IMR-90 (cell line): ENCODE results near the gene LOX. TPM values are rescaled to one million over a fixed set of nuclear protein-coding genes. Genes with fewer than 3 reads are reported as not detected.

ENCODE experiments used
- ATAC-seq: fragments of 200-7000 bp; cut with Tn5 transposase; 2 replicates; pipeline ENCODE4 v1.9.1; 2020; ENCODE audit warnings: low read depth, mild to moderate bottlenecking, moderate library complexity
- BruUV-seq: library from RNA; stranded (reverse); fragments of 400-500 nt; replicated peaks from 2 replicates; lab custom pipeline; 2021; lab: Mats Ljungman, UMichigan
- CTCF ChIA-PET: fragments of 300-600 bp; formaldehyde crosslinking; extraction: SDS; loops from one replicate; lab custom pipeline; 2021; ENCODE audit warnings: antibody characterized with exemption; lab: Yijun Ruan, JAX
- POLR2A ChIA-PET: fragments of 300-600 bp; sonication (Branson Sonifier 250); formaldehyde crosslinking; loops from one replicate; lab custom pipeline; 2022; ENCODE audit warnings: antibody characterized with exemption; ENCODE audit not compliant: unreplicated experiment; lab: Charles Lee
- DNase-seq: peaks from one replicate; pipeline ENCODE4 v3.0.0; 2013
- H2AFZ ChIP-seq: replicated peaks from 2 replicates; pipeline ENCODE3; 2013; ENCODE audit warnings: low read length, mild to moderate bottlenecking; ENCODE audit not compliant: poor library complexity
- H2AK5ac ChIP-seq: 2 replicates; pipeline ENCODE4 v1.6.1; 2013; ENCODE audit warnings: low read depth, low read length, inconsistent platforms
- H2AK9ac ChIP-seq: replicated peaks from 2 replicates; pipeline ENCODE3; 2013; ENCODE audit warnings: mild to moderate bottlenecking, low read depth, low read length, moderate library complexity; ENCODE audit not compliant: poor library complexity
- H2BK120ac ChIP-seq: 2 replicates; pipeline ENCODE4 v1.6.1; 2013; ENCODE audit warnings: low read depth, low read length, inconsistent platforms
- H2BK15ac ChIP-seq: 3 replicates; pipeline ENCODE4 v1.6.1; 2013; ENCODE audit warnings: low read depth, low read length, inconsistent platforms
- H2BK20ac ChIP-seq: 2 replicates; pipeline ENCODE4 v1.6.1; 2013; ENCODE audit warnings: low read depth, mild to moderate bottlenecking, inconsistent platforms, low read length, moderate library complexity
- H2BK5ac ChIP-seq: 2 replicates; pipeline ENCODE4 v1.6.1; 2013; ENCODE audit warnings: mild to moderate bottlenecking, low read depth, low read length, inconsistent platforms; ENCODE audit not compliant: poor library complexity, severe bottlenecking
- H3K14ac ChIP-seq: replicated peaks from 2 replicates; pipeline ENCODE4 v1.6.1; 2013; ENCODE audit warnings: low read depth, low read length, inconsistent platforms
- H3K18ac ChIP-seq: 2 replicates; pipeline ENCODE4 v1.6.1; 2013; ENCODE audit warnings: low read depth, low read length, control low read depth
- H3K23ac ChIP-seq: 2 replicates; pipeline ENCODE4 v1.6.1; 2013; ENCODE audit warnings: low read depth, low read length, inconsistent platforms
- H3K27ac ChIP-seq: 2 replicates; pipeline ENCODE4 v1.5.1; 2013; ENCODE audit warnings: mild to moderate bottlenecking, control low read depth, low read length; ENCODE audit not compliant: insufficient read depth
- H3K27me3 ChIP-seq: 2 replicates; pipeline ENCODE4 v1.6.1; 2013; ENCODE audit warnings: low read length; ENCODE audit not compliant: control insufficient read depth, insufficient read depth
- H3K36me3 ChIP-seq: 2 replicates; pipeline ENCODE4 v1.6.1; 2013; ENCODE audit warnings: low read length, mixed read lengths; ENCODE audit not compliant: control insufficient read depth, insufficient read depth
- H3K4ac ChIP-seq: 2 replicates; pipeline ENCODE4 v1.6.1; 2013; ENCODE audit warnings: low read depth, low read length, inconsistent platforms
- H3K4me1 ChIP-seq: 2 replicates; pipeline ENCODE4 v1.6.1; 2013; ENCODE audit warnings: low read length, mixed read lengths; ENCODE audit not compliant: control insufficient read depth, insufficient read depth
- H3K4me2 ChIP-seq: 2 replicates; pipeline ENCODE4 v1.6.1; 2013; ENCODE audit warnings: low read depth, mild to moderate bottlenecking, control low read depth, low read length, moderate library complexity
- H3K4me3 ChIP-seq: 2 replicates; pipeline ENCODE4 v1.5.1; 2013; ENCODE audit warnings: low read depth, mild to moderate bottlenecking, control low read depth, low read length, moderate library complexity; ENCODE audit not compliant: insufficient read depth
- H3K56ac ChIP-seq: 2 replicates; pipeline ENCODE4 v1.6.1; 2013; ENCODE audit warnings: low read length, inconsistent platforms; ENCODE audit not compliant: insufficient read depth; ENCODE audit errors: extremely low read depth
- H3K79me1 ChIP-seq, 2 experiments: 2 replicates each; pipeline ENCODE4 v1.6.1; 2013; ENCODE audit warnings: low read length in 2 of 2, inconsistent platforms in 1 of 2, low read depth in 1 of 2
- H3K9ac ChIP-seq: 2 replicates; pipeline ENCODE4 v1.6.1; 2013; ENCODE audit warnings: low read depth, low read length, control low read depth
- H3K9me1 ChIP-seq: 2 replicates; pipeline ENCODE4 v1.6.1; 2013; ENCODE audit warnings: low read length, inconsistent platforms; ENCODE audit not compliant: insufficient read depth
- H3K9me3 ChIP-seq: 2 replicates; pipeline ENCODE4 v1.6.1; 2013; ENCODE audit warnings: low read length; ENCODE audit not compliant: control insufficient read depth, insufficient read depth
- H4K20me1 ChIP-seq: 2 replicates; pipeline ENCODE4 v1.6.1; 2013; ENCODE audit warnings: low read length, inconsistent platforms; ENCODE audit not compliant: insufficient read depth
- H4K5ac ChIP-seq: 2 replicates; pipeline ENCODE4 v1.6.1; 2013; ENCODE audit warnings: mild to moderate bottlenecking, low read depth, low read length, control low read depth
- H4K8ac ChIP-seq, 2 experiments: 2 replicates each; pipeline ENCODE4 v1.6.1; 2013; ENCODE audit warnings: low read depth in 2 of 2, low read length in 2 of 2, control low read depth in 1 of 2, inconsistent platforms in 1 of 2
- H4K91ac ChIP-seq: 2 replicates; pipeline ENCODE4 v1.6.1; 2013; ENCODE audit warnings: low read depth, low read length, inconsistent platforms; ENCODE audit not compliant: insufficient read depth
- BHLHE40 ChIP-seq: fragments of 150-350 bp; IDR thresholded peaks from 2 replicates; pipeline ENCODE4 v1.6.1; 2016; ENCODE audit warnings: mild to moderate bottlenecking, low read depth, low read length
- FOS ChIP-seq: fragments of 150-350 bp; IDR thresholded peaks from 2 replicates; pipeline ENCODE4 v1.6.1; 2016; ENCODE audit warnings: low read depth, low read length
- POLR2A ChIP-seq: IDR thresholded peaks from 2 replicates; pipeline ENCODE4 v1.6.1; 2012; ENCODE audit warnings: mild to moderate bottlenecking, low read depth, low read length
- WGBS, 2 experiments: methylation state at CpG; one replicate each; pipeline versions ENCODE4 v1.1.5 to v1.1.7; 2013; ENCODE audit warnings: missing lambda C conversion rate in 2 of 2; ENCODE audit not compliant: insufficient read length in 1 of 2; ENCODE audit errors: extremely low coverage in 2 of 2; 5-methylcytosine and 5-hydroxymethylcytosine counted together
- dilution Hi-C: fragments of 300-500 bp; cut with HindIII; formaldehyde crosslinking; loops from one replicate; pipeline ENCODE4 v1.14.3; 2018; ENCODE audit warnings: low sequenced_read_pairs; ENCODE audit not compliant: unreplicated experiment
- in situ Hi-C: fragments of 300-500 bp; cut with MboI; formaldehyde crosslinking; loops from 3 replicates; pipeline ENCODE4 v1.14.3; 2019; ENCODE audit warnings: low sequenced_read_pairs, inconsistent platforms, mixed read lengths
- intact Hi-C: fragments of 100-400 bp; cut with micrococcal nuclease; formaldehyde crosslinking; loops from 2 replicates; pipeline ENCODE4 v1.10.0; 2022
- polyA plus RNA-seq, 3 experiments: library from polyadenylated mRNA; depleted of rRNA; stranded (reverse); fragments of >200 nt; gene quantifications; 2 replicates each; pipeline ENCODE4 v1.2.3, GENCODE V29; 2012; ENCODE audit warnings: low replicate concordance in 1 of 3
- total RNA-seq: library from RNA; depleted of rRNA; stranded (reverse); fragments of >200 nt; gene quantifications from 2 replicates; pipeline ENCODE4 v1.2.3, GENCODE V29; 2012
- TF ChIP-seq, protein P1 (sequence below): fragments of 150-350 bp; IDR thresholded peaks from 2 replicates; pipeline ENCODE4 v1.6.1; 2016; ENCODE audit warnings: low read depth, mild to moderate bottlenecking, low read length, moderate library complexity, borderline replicate concordance

The LOX gene
- total and polyA plus RNA-seq, 2 of the 4 experiments (the other 2 are of a cell fraction), result 277 to 662 TPM

DNA sequence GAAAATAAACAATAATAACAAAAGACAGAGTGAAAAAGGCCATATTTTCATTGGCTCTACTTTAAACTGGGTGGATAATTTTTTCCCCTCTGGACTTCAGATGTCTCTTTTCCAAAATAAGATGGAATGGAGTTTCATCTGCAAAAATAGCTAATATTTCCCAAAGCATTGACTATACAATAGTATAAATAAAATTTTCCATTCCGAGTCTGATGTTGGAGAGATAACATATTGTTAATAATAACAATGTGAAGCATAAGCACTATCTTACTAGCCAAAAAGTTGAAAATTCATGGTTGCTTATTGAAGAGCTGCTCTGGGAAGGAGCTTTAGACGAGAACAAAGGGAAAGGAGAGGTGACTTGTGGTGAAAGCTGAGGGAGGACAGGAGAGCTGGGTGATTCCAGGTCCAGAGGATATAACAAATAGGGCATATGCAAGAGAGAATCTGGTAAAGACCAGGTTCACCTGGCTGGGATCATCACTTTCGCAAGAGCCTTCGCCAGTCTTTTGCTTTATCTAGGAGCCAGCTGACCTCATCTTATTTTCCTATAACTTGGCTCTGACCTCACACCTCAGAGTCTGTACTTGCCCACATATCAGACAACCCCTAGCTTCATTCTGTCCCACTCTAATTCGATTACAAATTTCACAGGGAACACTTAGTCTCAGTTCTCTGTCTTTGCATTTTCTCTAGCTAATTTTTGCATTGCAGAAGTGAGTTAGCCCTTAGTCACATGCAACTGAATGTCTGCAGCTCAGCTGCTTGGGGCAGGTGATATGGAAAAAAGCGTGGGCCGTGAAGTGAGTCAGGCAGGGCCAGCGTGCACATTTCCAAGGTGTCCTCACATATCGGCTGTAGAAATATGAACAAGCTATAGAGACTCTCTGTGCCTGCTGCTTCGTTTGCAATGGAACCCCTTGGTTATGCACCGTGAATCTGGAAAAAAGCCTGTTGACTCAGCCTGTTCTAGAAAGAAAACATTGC is 43.7 kb upstream of the LOX start:
- Histone ChIP-seq H3K56ac (no peak overlapping the region), H4K91ac (no peak overlapping the region), H2AFZ (no peak overlapping the region), H3K4ac (no peak overlapping the region), H3K79me1 (no peaks in the 10 kb centered on the region), H2BK5ac (no peak overlapping the region), H2BK120ac (no peak overlapping the region), H4K5ac (no peak overlapping the region), H3K18ac (no peak overlapping the region), H3K4me1 (peaks cover 11% of the 10 kb centered on the region), H3K36me3 (no peaks in the 10 kb centered on the region), H3K9ac (no peak overlapping the region), H3K27me3 (no peaks in the 10 kb centered on the region), H3K14ac (no peak overlapping the region), H2AK5ac (no peak overlapping the region), H2BK20ac (no peak overlapping the region), H2AK9ac (no peak overlapping the region), H3K9me1 (0 out of 2 replicates have a peak, but pooled peaks cover 3% of the 10 kb centered on the region), H4K8ac (no peak overlapping the region), H3K27ac (no peak overlapping the region), H4K20me1 (no peaks in the 10 kb centered on the region), H3K9me3 (no peaks in the 10 kb centered on the region), H2BK15ac (no peak overlapping the region), H3K4me2 (no peak overlapping the region), H3K23ac (no peak overlapping the region), H3K4me3 (no peak overlapping the region)
- TF ChIP-seq FOS (peak; percentile 2; the same call in 1 of the 2 replicates), BHLHE40 (peak; percentile 56), POLR2A (no peak)
- TF ChIP-seq, protein P1, sequence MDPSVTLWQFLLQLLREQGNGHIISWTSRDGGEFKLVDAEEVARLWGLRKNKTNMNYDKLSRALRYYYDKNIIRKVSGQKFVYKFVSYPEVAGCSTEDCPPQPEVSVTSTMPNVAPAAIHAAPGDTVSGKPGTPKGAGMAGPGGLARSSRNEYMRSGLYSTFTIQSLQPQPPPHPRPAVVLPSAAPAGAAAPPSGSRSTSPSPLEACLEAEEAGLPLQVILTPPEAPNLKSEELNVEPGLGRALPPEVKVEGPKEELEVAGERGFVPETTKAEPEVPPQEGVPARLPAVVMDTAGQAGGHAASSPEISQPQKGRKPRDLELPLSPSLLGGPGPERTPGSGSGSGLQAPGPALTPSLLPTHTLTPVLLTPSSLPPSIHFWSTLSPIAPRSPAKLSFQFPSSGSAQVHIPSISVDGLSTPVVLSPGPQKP, result no peak
- no TSS peak for BruUV-seq
- intact Hi-C loops, result no loop called here
- CTCF ChIA-PET, result interaction anchor here (1.0 to 1.7 kb wide), 4 partner anchors 11 to 44 kb away, joined by 3 to 5 read pairs (median 4); partner anchors contain the start of gene LOX
- in situ Hi-C loops, result no loop called here
- dilution Hi-C loops, result no loop called here
- ATAC-seq, result no peak
- POLR2A ChIA-PET, result no interaction called here
- peak; percentile 57 for DNase-seq
- 81% methylated on average over 5 of the region's 11 CpGs; no CpG with 5 or more reads in 1 of the 2 experiments for WGBS, 2 experiments
